NCI-H128 (cell line): ENCODE measurements around the gene ARL9.

Source experiments
- DNase-seq: peaks from one replicate; lab custom pipeline; 2025; ENCODE audit not compliant: unreplicated experiment; lab: John Stamatoyannopoulos, UW

The ARL9 gene

DNA sequence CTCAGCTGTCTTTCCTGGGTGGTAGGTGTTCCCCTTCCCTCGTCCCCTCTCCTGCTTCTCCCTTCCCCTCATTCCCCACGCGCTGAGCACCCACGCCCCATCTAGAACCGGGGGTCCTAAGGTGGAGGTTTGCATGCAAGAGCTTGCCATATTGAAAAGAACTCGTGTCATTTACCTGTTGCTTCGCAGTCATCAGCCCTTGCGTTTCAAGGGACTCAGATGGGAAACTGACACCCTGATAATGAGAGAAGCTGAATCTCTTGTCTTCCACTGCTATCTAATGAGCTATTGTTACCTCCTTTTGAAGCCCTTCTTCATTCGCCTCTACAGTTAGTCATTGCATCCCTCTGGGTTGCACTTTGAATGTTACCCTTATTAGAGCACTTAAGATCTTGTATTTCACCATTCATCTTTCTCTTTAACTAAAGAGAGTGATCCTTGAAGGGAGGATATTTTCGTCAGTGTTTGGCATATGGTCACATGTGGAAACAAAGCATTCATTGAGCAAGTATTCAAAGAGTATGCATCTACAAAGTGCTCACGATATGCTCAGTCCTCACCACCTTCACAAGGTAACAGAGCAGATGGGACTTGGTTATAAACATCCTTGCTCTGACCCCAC, 25.7 kb downstream of the ARL9 start:
- no peak for DNase-seq

DNA sequence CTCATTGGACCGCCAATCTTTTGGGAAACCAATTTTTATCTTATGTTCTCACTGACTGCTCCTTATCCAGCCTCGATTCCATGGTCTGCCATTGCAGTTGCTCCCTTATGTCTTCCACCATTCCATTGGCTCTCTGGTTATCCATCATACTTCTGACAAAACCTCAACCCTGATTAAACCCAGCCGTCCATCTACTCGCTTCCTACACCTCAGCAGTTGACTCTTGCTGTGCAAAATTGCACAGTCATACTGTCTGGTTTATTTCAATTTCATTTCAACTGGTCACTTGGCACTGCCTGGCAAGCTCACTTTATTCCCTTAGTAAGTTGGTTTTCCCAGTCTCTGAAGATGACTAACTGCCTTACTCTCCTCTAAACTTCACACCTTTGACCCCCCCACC, 26.2 kb downstream of the ARL9 start:
- DNase-seq: no peak

DNA sequence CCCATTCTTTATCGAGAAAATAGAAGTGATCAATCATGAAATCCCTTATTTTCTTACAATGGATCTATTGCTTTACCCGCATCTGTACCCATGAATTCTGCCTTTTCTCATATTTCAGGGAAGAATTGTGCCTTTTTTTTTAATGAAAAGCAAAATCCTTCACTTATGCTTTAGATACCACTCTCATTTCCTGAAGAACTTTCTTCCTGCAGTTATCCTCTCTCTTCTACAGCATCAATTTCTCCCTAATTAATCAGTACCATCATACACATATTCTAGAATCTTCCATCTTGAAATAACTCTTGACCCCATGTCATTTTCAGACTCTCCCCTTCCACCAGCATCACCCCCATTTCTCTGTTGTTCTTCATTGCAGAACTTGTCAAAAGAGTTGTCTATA, 26.6 kb downstream of the ARL9 start:
- no peak for DNase-seq

DNA sequence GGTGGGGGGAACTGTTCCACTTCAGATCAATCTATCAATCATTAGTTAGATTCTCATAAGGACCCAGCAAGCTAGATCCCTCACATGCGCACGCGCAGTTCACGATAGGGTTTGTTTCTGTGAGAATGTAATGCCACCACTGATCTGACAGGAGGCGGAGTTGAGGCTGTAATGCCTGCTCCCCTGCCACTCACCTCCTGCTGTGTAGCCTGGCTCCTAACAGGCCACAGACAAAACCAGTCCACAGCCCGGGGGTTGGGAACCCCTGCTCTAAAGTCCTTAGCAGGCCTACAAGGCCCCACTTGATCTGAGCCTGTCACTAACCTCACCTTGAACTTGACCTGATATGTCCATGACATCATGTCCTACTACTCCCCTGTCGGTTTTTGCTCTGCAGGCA, 30.3 kb downstream of the ARL9 start:
- no peak for DNase-seq

DNA sequence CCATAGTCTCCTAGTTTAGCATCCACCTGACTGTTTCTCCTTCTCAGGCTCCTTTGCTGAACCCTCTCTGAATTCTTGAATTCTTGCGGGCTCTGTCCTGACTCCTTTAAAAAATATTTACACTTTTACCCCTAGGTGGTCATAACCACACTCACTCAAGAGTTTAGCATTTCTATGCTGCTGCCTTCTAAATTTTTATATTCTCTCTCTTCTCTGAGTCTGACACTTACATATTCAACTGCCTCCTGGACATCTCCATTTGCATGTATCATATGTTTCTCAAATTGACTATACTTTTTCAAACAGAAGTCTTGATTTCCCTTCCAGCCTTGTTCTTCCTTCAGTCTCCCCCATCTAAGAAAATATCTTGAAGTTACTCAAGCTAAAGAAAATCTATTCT, 31.6 kb downstream of the ARL9 start:
- no peak for DNase-seq

DNA sequence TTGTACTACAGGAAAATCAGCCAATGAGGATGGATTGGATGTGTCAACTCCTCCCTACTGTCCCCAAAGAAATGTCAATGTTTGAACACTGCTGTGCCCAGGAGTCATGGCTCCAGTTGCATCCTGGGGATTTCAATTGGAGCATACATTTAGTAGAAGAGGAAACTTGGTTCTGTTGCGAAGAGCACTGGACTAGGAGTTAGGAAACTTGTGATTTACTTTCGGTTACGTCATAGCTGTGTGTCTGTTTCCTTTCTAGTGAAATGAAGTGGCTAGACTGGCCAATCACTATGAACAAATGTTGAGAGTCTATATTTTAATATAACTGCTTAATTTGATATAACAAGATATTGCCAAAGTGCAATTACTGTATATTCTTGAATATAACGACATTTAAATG, 35.2 kb downstream of the ARL9 start:
- DNase-seq: no peak

DNA sequence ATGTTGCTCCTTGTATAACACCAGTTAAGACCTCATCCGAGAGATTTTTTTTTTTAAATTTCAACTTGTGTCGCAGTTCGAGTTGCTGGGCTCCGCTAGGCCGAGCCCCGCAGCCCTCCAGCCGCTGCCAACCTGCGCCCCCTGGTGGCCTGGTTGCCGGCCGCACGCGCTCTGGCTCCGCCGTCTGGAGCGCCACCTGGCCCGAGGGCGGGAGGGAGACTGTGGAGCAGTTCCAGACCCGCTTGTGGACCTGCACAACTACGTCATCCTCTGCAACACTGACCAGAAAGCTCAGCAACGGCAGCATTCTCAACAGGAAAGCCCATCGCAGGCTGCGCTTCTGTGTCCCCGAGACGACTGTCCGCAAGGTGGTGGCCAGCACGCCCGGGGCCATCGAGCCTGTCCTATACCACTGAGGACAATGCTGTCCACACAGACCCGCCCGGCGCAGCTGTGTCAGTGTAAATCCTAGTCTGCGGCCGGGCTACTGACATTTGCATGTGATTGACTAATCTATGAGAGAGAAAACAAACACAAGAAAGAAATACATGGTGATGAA, 39.1 kb downstream of the ARL9 start:
- DNase-seq: peak; percentile 12

DNA sequence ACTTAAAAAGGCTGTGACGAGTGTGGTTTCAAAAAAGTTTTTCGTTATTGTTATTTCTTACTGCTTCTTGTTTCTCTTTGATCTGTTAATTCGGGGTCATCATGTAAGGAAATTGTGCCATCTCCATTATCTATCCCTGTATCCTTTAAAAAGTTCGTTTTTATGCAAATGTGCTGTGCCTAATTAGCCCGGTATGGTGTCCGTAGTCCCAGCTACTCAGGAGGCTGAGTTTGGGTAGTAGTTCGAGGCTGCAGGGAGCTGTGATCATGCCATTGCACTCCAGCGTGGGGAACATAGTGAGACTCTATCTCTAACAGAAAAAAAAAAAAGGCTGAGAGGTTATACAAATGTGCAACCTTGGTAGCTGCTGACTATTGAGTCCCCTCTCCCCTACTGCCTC, 45.1 kb downstream of the ARL9 start:
- DNase-seq: no peak

DNA sequence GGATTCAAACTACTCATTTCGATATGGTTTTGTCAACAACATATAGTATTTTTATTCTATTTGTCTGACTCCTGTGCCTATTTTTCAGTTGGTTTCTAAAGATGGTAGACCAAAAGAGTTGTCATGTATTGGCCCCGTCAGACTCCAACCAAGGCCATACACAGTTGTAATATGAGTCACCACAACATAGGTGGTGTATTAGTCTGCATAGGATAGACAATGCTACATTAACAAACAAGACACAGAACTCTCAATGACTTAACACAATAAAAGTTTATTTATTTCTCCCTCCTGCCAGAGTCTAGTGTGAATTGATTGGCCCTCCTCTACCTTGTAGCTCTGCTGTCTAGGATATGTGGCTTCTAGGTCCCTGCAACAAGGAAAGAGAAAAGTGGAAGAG, 45.9 kb downstream of the ARL9 start:
- no peak for DNase-seq

DNA sequence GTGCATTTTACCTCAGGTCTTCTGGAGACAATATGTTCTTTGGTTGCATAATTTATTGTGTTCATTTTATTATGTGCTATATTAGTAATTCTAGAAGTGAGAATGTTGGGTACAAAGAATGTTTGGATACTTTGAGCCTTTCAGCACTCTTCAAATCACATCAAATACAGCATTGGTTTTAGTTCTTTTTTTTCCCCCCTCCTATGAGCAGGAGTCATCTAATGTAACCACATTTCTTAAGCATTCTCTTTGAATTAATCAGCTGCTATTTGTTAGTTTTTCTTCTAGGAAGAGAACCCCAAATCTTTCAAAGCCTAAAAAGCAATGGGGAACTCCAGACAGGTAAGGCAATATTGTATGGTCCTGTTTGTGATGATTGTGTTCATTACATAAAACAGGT, 46.7 kb downstream of the ARL9 start:
- no peak for DNase-seq

DNA sequence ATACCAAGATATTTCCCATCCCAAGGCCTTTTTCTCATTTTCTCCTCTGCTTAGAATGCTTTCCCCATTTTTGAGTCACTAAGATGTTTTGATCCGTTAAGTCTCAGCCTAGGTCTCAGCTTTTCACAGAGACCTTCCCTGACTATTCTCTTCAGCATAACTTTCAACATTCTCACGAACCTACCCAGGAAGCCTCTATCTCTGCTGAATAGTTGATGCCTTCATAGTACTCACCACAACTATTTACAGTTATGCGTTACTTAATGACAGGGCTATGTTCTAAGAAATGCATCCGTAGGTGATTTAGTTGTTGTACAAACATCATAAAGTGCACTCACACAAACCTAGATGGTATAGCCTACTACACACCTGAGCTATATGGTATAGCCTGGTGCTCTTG, 64.5 kb downstream of the ARL9 start:
- no peak for DNase-seq
